Gastroesophageal sphincter (tissue), 2 donors: ENCODE measurements around the gene ECEL1.
"Not testable (repeated sequence)": the region's sequence is repeated elsewhere in the genome, so short reads cannot be mapped to it uniquely, and the experiment has no call there.

Experiments
- POLR2A ChIP-seq, 2 donors: fragments of 450-650 bp; IDR thresholded peaks; one replicate each; pipeline ENCODE4 v1.6.1; 2017; ENCODE audit warnings: antibody characterized with exemption in 2 of 2, mild to moderate bottlenecking in 2 of 2, moderate library complexity in 1 of 2
- POLR2AphosphoS5 ChIP-seq: sonication (generic); formaldehyde crosslinking; IDR thresholded peaks from one replicate; pipeline ENCODE4 v1.6.1; 2017; ENCODE audit warnings: antibody characterized with exemption

- TF ChIP-seq POLR2AphosphoS5; POLR2A (IDR thresholded peaks at IDR 0.05): not testable (repeated sequence)
Observed at GRCh38 chr2:232433622-232434021, 54.0 kb downstream of the ECEL1 start.
